ENCODE data around the gene DHRSX. TPM values are rescaled to one million over a fixed set of nuclear protein-coding genes. Genes with fewer than 3 reads are reported as not detected.
A peak's percentile ranks its signal among the peaks of the same experiment; 100 is the strongest.
"Not testable (repeated sequence)": the region's sequence is repeated elsewhere in the genome, so short reads cannot be mapped to it uniquely, and the experiment has no call there.

DHRSX gene
- total RNA-seq, 1 donor from 2014 or later: 31.8 TPM

DNA sequence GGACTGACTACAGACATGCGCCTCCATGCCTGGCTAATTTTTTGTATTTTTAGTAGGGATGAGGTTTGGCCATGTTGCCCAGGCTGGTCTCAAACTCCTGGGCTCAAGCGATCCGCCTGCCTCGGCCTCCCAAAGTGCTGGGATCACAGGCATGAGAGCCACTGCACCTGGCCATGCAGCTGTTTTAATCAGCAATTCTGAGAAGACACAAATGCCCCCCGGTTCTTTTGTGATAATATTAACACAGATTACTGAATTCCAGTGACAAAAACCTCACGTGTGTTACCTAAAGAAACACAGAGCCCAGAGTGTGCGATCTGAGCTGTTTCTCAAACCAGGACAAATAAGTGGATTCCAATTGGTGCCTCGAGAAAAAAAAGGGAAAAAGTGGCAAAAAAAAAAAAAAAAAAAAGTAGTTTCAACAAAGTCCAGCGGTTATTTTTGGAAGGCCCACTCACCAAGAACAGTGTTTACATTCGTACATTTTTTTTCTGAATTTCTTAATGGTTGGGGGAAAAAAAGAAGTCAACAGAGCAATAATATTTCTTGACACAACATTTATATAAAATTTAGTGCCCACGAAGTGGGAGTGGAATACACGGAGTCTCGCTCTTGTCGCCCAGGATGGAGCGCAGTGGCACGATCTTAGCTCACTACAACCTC lies 17.2 kb downstream of the DHRSX start:
- H3K36me3 ChIP-seq: no peaks in the 10 kb centered on the region
- TF ChIP-seq, protein P1, sequence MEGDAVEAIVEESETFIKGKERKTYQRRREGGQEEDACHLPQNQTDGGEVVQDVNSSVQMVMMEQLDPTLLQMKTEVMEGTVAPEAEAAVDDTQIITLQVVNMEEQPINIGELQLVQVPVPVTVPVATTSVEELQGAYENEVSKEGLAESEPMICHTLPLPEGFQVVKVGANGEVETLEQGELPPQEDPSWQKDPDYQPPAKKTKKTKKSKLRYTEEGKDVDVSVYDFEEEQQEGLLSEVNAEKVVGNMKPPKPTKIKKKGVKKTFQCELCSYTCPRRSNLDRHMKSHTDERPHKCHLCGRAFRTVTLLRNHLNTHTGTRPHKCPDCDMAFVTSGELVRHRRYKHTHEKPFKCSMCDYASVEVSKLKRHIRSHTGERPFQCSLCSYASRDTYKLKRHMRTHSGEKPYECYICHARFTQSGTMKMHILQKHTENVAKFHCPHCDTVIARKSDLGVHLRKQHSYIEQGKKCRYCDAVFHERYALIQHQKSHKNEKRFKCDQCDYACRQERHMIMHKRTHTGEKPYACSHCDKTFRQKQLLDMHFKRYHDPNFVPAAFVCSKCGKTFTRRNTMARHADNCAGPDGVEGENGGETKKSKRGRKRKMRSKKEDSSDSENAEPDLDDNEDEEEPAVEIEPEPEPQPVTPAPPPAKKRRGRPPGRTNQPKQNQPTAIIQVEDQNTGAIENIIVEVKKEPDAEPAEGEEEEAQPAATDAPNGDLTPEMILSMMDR (IDR thresholded peaks at IDR 0.05): no peak
- TF ChIP-seq EZH2 (IDR thresholded peaks at IDR 0.05) (no peak), EZH2phosphoT487 (IDR thresholded peaks at IDR 0.05) (no peak)
- no peak overlapping the region for H3K27ac ChIP-seq

DNA sequence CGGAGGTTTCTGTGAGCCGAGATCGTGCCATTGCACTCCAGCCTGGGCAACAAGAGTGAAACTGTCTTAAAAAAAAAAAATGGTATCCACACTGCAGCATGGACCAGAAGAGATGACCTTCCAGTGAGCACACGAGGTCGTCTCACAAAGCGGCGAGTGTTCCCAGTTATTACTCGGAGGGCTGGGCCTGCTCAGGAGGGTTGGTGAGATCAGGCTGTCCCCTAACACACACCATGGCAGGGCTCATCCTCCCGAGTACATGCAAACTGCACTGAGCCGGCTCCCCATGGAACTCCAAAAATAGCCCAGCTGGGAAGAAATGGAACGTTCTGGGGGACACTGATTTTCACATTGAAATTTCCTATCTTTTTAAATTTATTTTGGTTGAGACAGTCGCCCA lies 19.2 kb downstream of the DHRSX start:
- not testable (repeated sequence) for DNase-seq (ENCODE audit: low spot score)

More for the DNA sequence above, 17.2 kb downstream of the DHRSX start:
- H4K20me1 ChIP-seq (ENCODE audit: low read depth): peaks cover 3% of the 10 kb centered on the region
- H3K9me3 Mint-ChIP-seq: peaks cover 7% of the 10 kb centered on the region
- H3K27me3 ChIP-seq: no peaks in the 10 kb centered on the region
- H3K4me2 ChIP-seq: no peak overlapping the region
- H3K9me3 ChIP-seq (ENCODE audit: low read depth): no peaks in the 10 kb centered on the region
- H3F3A ChIP-seq (ENCODE audit: low read depth): peaks cover 28% of the 10 kb centered on the region
- H3K4me1 ChIP-seq: peaks cover 20% of the 10 kb centered on the region
- peak overlapping the region; percentile 69 for H3K27ac Mint-ChIP-seq
- H3K9ac ChIP-seq: no peak overlapping the region
- no peak overlapping the region for H3K4me3 Mint-ChIP-seq
- no peak overlapping the region for H3K4me3 ChIP-seq
- peaks cover 34% of the 10 kb centered on the region for H3K4me1 Mint-ChIP-seq
- H3K27me3 Mint-ChIP-seq (ENCODE audit: insufficient read depth, low read depth): peaks cover 8% of the 10 kb centered on the region
- peaks cover 92% of the 10 kb centered on the region for H3K79me2 ChIP-seq (ENCODE audit: low read depth)
- H2AFZ ChIP-seq (replicated peaks): no peak overlapping the region
- no peak for DNase-seq (ENCODE audit: low spot score)
- H3K36me3 Mint-ChIP-seq: peaks cover 32% of the 10 kb centered on the region

DNA sequence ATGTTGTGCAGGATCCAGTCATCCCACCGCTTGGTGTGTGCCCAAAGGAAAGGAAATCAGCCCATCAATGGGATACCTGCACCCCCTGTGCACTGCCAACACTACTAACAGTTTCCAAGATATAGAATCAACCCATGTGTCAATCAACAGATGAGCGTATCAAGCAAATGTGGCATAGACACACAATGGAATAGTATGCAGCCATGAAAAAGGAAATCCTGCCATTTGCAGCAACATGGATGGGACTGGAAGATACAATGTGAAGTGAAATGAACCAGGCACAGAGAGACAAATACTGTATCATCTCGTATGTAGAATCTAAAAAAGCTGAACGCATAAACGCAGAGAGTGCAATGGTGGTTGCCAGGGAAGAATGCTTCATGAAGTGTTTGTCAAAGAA lies 20.8 kb downstream of the DHRSX start:
- not testable (repeated sequence) for H3K9ac ChIP-seq; H3K4me2 ChIP-seq; H3K4me3 ChIP-seq; H3K36me3 ChIP-seq; H3K4me3 Mint-ChIP-seq; H4K20me1 ChIP-seq (ENCODE audit: low read depth); H3K27ac ChIP-seq; H3K27ac Mint-ChIP-seq; H3K27me3 ChIP-seq; H3K9me3 Mint-ChIP-seq; H3K27me3 Mint-ChIP-seq (ENCODE audit: insufficient read depth, low read depth); DNase-seq (ENCODE audit: low spot score); H3K9me3 ChIP-seq (ENCODE audit: low read depth); H2AFZ ChIP-seq (replicated peaks)
- Mint-ChIP-seq H3K36me3 (peaks cover 32% of the 10 kb centered on the region), H3K4me1 (peaks cover 18% of the 10 kb centered on the region)
- Histone ChIP-seq H3F3A (ENCODE audit: low read depth) (peaks cover 19% of the 10 kb centered on the region), H3K79me2 (ENCODE audit: low read depth) (peaks cover 94% of the 10 kb centered on the region), H3K4me1 (peaks cover 17% of the 10 kb centered on the region)

More for the DNA sequence above, 19.2 kb downstream of the DHRSX start:
- peaks cover 21% of the 10 kb centered on the region for H3F3A ChIP-seq (ENCODE audit: low read depth)
- Mint-ChIP-seq H3K36me3 (peaks cover 29% of the 10 kb centered on the region), H3K4me1 (peaks cover 26% of the 10 kb centered on the region)
- H3K4me2 ChIP-seq; H3K9me3 ChIP-seq (ENCODE audit: low read depth); H3K27ac ChIP-seq; H3K4me3 Mint-ChIP-seq; H3K4me3 ChIP-seq; H3K27ac Mint-ChIP-seq; H4K20me1 ChIP-seq (ENCODE audit: low read depth); H3K36me3 ChIP-seq; H3K27me3 ChIP-seq; H3K9ac ChIP-seq; H2AFZ ChIP-seq (replicated peaks); H3K27me3 Mint-ChIP-seq (ENCODE audit: insufficient read depth, low read depth); H3K9me3 Mint-ChIP-seq: not testable (repeated sequence)
- H3K79me2 ChIP-seq (ENCODE audit: low read depth): peaks cover 89% of the 10 kb centered on the region
- peaks cover 20% of the 10 kb centered on the region for H3K4me1 ChIP-seq

DNA sequence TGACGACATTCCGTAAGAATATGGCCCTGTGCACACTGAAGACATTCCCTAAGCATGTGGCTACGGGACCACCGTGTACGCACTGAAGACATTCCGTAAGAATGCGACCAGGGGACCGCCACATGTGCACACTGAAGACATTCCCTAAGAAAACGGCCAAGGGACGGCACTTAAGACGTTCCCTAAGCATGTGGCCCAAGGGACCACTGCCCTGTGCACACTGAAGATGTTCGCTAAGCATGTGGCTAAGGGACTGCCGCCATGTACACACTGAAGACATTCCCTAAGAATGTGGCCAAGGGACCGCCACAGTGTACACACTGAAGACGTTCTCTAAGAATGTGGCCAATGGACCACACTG lies 21.4 kb downstream of the DHRSX start:
- H3K36me3 Mint-ChIP-seq: peaks cover 32% of the 10 kb centered on the region
- no peak overlapping the region for H3K4me3 ChIP-seq
- no peaks in the 10 kb centered on the region for H4K20me1 ChIP-seq (ENCODE audit: low read depth)
- H3K4me3 Mint-ChIP-seq: no peak overlapping the region
- peaks cover 96% of the 10 kb centered on the region for H3K79me2 ChIP-seq (ENCODE audit: low read depth)
- no peak overlapping the region for H3K27ac ChIP-seq
- no peaks in the 10 kb centered on the region for H3K36me3 ChIP-seq
- no peak for DNase-seq (ENCODE audit: low spot score)
- H3K27me3 ChIP-seq: no peaks in the 10 kb centered on the region
- peaks cover 7% of the 10 kb centered on the region for H3K27me3 Mint-ChIP-seq (ENCODE audit: insufficient read depth, low read depth)
- peaks cover 17% of the 10 kb centered on the region for H3F3A ChIP-seq (ENCODE audit: low read depth)
- H3K9me3 Mint-ChIP-seq: peaks cover 7% of the 10 kb centered on the region
- no peak overlapping the region for H2AFZ ChIP-seq (replicated peaks)
- no peak overlapping the region for H3K4me2 ChIP-seq
- H3K4me1 ChIP-seq: peaks cover 11% of the 10 kb centered on the region
- no peaks in the 10 kb centered on the region for H3K9me3 ChIP-seq (ENCODE audit: low read depth)
- H3K4me1 Mint-ChIP-seq: peaks cover 12% of the 10 kb centered on the region
- no peak overlapping the region for H3K9ac ChIP-seq
- TF ChIP-seq EZH2 (IDR thresholded peaks at IDR 0.05) (no peak), EZH2phosphoT487 (IDR thresholded peaks at IDR 0.05) (no peak)
- TF ChIP-seq, protein P1 (IDR thresholded peaks at IDR 0.05): no peak
- H3K27ac Mint-ChIP-seq: no peak overlapping the region

All from neural progenitor cell (in vitro differentiated cells).